ENCODE measurements around the gene ELOVL5. TPM values are rescaled to one million over a fixed set of nuclear protein-coding genes. Genes with fewer than 3 reads are reported as not detected.
"Not testable (repeated sequence)": the region's sequence is repeated elsewhere in the genome, so short reads cannot be mapped to it uniquely, and the experiment has no call there.

The ELOVL5 gene
- total RNA-seq, 3 donors from 2014 or later (not counting 1 experiment from before 2014, with no cell fraction given): 72.1 to 99.5 (median 73.7) TPM

DNA sequence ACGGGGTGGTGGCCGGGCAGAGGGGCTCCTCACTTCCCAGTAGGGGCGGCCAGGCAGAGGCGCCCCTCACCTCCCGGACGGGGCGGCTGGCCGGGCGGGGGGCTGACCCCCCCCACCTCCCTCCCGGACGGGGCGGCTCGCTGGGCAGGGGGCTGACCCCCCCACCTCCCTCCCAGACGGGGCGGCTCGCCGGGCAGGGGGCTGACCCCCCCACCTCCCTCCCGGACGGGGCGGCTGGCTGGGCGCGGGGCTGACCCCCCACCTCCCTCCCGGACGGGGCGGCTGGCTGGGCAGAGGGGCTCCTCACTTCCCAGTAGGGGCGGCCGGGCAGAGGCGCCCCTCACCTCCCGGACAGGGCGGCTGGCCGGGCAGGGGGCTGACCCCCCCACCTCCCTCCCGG, 43.8 kb downstream of the ELOVL5 start:
- H3K27ac ChIP-seq (ENCODE audit: low read length); DNase-seq; H3K9me3 Mint-ChIP-seq; H3K36me3 ChIP-seq (ENCODE audit: control insufficient read depth, insufficient read depth, low read length); H3K4me3 ChIP-seq (ENCODE audit: low read length); ATAC-seq; H3K27me3 Mint-ChIP-seq (ENCODE audit: low read depth in 2 of 2); H3K27me3 ChIP-seq (ENCODE audit: control insufficient read depth, insufficient read depth, low read length); H3K36me3 Mint-ChIP-seq; H3K4me3 Mint-ChIP-seq; H3K9me3 ChIP-seq (ENCODE audit: control insufficient read depth, insufficient read depth, low read length): not testable (repeated sequence)
- no CpG with 5 or more reads among the region's 32 CpGs for WGBS (ENCODE audit: insufficient coverage)
- H3K4me1 ChIP-seq (ENCODE audit: control insufficient read depth, insufficient read depth, low read length): peaks cover 48% of the 10 kb centered on the region
- intact Hi-C loops (cut with micrococcal nuclease): loop anchor here (5.0 kb wide), 1 partner anchor 57 kb away; no protein-coding TSS in a partner anchor
- H3K27ac Mint-ChIP-seq: peak overlapping the region in 1 of 2 donors; percentile 84
- H3K4me1 Mint-ChIP-seq: peaks cover 77 to 85% of the 10 kb centered on the region in 2 donors

DNA sequence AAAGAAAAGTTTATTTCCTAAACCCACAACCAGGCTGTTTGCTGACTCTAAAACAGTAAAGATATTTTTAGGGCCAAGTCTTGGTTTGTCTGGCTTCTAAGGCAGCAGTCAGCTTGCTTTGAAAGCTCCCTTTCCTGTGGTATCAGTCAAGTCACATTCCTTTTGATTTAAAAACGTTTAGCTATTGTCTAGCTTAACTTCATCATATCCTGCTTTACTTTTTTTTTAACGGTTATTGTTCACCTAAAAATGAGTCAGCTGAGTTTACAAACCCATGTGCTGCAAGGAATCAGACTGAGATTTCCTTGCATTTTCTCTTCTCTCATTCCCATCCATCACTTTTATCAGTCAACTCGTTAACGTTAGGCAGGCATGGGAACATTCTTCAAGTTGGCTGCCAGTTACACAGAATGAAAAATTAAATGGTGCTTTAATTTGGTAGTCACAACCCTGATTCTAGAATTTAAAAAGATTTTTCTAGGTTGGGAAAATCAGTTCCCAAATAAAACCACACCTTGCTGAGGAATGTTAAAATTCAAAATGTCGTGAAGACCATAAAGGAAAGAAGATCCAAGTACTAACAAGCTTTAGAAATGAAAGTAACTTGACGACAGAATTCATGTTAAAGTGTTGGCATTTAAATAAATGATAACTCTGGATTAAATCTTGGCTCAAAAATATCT, 45.9 kb downstream of the ELOVL5 start:
- H3K27ac ChIP-seq (ENCODE audit: low read length): no peak overlapping the region
- no peaks in the 10 kb centered on the region for H3K36me3 ChIP-seq (ENCODE audit: control insufficient read depth, insufficient read depth, low read length)
- H3K4me3 ChIP-seq (ENCODE audit: low read length): no peak overlapping the region
- TF ChIP-seq, protein P1, sequence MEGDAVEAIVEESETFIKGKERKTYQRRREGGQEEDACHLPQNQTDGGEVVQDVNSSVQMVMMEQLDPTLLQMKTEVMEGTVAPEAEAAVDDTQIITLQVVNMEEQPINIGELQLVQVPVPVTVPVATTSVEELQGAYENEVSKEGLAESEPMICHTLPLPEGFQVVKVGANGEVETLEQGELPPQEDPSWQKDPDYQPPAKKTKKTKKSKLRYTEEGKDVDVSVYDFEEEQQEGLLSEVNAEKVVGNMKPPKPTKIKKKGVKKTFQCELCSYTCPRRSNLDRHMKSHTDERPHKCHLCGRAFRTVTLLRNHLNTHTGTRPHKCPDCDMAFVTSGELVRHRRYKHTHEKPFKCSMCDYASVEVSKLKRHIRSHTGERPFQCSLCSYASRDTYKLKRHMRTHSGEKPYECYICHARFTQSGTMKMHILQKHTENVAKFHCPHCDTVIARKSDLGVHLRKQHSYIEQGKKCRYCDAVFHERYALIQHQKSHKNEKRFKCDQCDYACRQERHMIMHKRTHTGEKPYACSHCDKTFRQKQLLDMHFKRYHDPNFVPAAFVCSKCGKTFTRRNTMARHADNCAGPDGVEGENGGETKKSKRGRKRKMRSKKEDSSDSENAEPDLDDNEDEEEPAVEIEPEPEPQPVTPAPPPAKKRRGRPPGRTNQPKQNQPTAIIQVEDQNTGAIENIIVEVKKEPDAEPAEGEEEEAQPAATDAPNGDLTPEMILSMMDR (IDR thresholded peaks at IDR 0.05): no peak
- peaks cover 45% of the 10 kb centered on the region for H3K4me1 ChIP-seq (ENCODE audit: control insufficient read depth, insufficient read depth, low read length)
- no peaks in the 10 kb centered on the region for H3K27me3 Mint-ChIP-seq (ENCODE audit: low read depth in 2 of 2)
- H3K4me1 Mint-ChIP-seq: peaks cover 79 to 80% of the 10 kb centered on the region in 2 donors
- no peaks in the 10 kb centered on the region for H3K27me3 ChIP-seq (ENCODE audit: control insufficient read depth, insufficient read depth, low read length)
- peak overlapping the region; percentile 73 for H3K4me3 Mint-ChIP-seq
- WGBS (ENCODE audit: insufficient coverage): 8% methylated on average over 4 of the region's 6 CpGs
- peak in 1 of 2 donors; percentile 74 for DNase-seq
- H3K27ac Mint-ChIP-seq: peak overlapping the region; percentile 80 to 84
- intact Hi-C loops (cut with micrococcal nuclease): loop anchor here (1.0 to 5.0 kb wide), 2 partner anchors 9 to 59 kb away; no protein-coding TSS in a partner anchor
- no peaks in the 10 kb centered on the region for H3K9me3 ChIP-seq (ENCODE audit: control insufficient read depth, insufficient read depth, low read length)
- no peaks in the 10 kb centered on the region for H3K9me3 Mint-ChIP-seq
- peak; percentile 23 to 48 (median 35) for ATAC-seq
- no peaks in the 10 kb centered on the region for H3K36me3 Mint-ChIP-seq

DNA sequence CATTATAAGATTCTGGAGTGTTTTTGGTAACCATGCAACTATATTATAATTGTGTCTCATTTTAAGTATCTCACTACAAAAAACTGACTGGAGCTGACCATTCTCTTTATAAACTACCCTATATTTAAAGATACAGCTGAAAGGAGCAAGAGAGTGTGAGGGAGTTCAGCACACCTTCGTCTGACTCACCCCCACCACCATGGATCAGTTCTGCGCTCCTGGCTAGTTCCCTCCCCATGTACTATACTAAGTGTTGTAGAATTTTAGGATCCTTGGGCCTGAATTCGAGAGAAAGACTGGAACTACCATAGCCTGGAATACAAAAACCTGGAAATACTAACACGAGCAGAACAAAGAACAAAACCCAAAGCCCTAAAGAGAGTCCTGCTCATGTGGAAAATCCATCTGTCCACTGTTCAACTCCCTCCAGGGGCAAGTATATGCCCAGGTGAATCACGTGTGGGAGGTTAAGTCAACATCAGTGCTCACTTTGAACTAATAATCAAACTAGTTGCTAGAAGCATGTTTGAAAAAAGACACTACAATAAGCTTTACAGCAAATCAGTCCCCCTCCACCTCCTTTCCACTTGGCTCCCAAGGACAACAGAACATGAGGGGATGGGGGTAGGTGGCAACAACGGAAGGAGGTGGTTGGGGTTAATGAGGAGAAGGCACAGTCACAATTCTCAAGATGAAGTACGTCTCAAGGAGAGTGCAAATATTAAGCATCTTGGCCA, 46.8 kb downstream of the ELOVL5 start:
- no peaks in the 10 kb centered on the region for H3K36me3 Mint-ChIP-seq
- no peaks in the 10 kb centered on the region for H3K9me3 Mint-ChIP-seq
- no peak overlapping the region for H3K4me3 ChIP-seq (ENCODE audit: low read length)
- H3K27ac ChIP-seq (ENCODE audit: low read length): no peak overlapping the region
- no peaks in the 10 kb centered on the region for H3K27me3 ChIP-seq (ENCODE audit: control insufficient read depth, insufficient read depth, low read length)
- no peaks in the 10 kb centered on the region for H3K36me3 ChIP-seq (ENCODE audit: control insufficient read depth, insufficient read depth, low read length)
- ATAC-seq (no peak), DNase-seq (peak in 1 of 2 donors; percentile 34)
- no peaks in the 10 kb centered on the region for H3K27me3 Mint-ChIP-seq (ENCODE audit: low read depth in 2 of 2)
- H3K27ac Mint-ChIP-seq: peak overlapping the region; percentile 80 to 84
- peaks cover 38% of the 10 kb centered on the region for H3K4me1 ChIP-seq (ENCODE audit: control insufficient read depth, insufficient read depth, low read length)
- WGBS (ENCODE audit: insufficient coverage): 76% methylated on average over 5 of the region's 7 CpGs
- TF ChIP-seq, protein P1 (IDR thresholded peaks at IDR 0.05): no peak
- peak overlapping the region; percentile 83 for H3K4me3 Mint-ChIP-seq
- intact Hi-C loops (cut with micrococcal nuclease): loop anchor here (5.0 kb wide), 1 partner anchor 60 kb away; no protein-coding TSS in a partner anchor
- no peaks in the 10 kb centered on the region for H3K9me3 ChIP-seq (ENCODE audit: control insufficient read depth, insufficient read depth, low read length)
- H3K4me1 Mint-ChIP-seq: peaks cover 73 to 77% of the 10 kb centered on the region in 2 donors
